WTC11 (cell line): ENCODE data around the gene PASD1. TPM values are rescaled to one million over a fixed set of nuclear protein-coding genes. Genes with fewer than 3 reads are reported as not detected.
"Not testable (repeated sequence)": the region's sequence is repeated elsewhere in the genome, so short reads cannot be mapped to it uniquely, and the experiment has no call there.

Source experiments
- ATAC-seq: fragments of 200-7000 bp; cut with Tn5 transposase; 2 replicates; pipeline ENCODE4 v1.10.0; 2021; ENCODE audit warnings: mild to moderate bottlenecking, moderate library complexity
- CTCF ChIA-PET: fragments of 300-600 bp; sonication (Branson Sonifier 250); formaldehyde crosslinking; loops from one replicate; lab custom pipeline; 2021; ENCODE audit warnings: antibody characterized with exemption; lab: Charles Lee
- POLR2A ChIA-PET: fragments of 350-600 bp; sonication (Branson Sonifier 250); formaldehyde crosslinking; loops from one replicate; lab custom pipeline; 2021; ENCODE audit warnings: antibody characterized with exemption; lab: Charles Lee
- DNase-seq: peaks from one replicate; pipeline ENCODE4 v3.0.0; 2021; ENCODE audit warnings: low spot score
- H3K27ac Mint-ChIP-seq: 2 replicates; pipeline ENCODE4 v1.8.0; 2021; ENCODE audit warnings: mixed read lengths
- H3K27me3 Mint-ChIP-seq: 2 replicates; pipeline ENCODE4 v1.8.0; 2021; ENCODE audit warnings: low read depth, mild to moderate bottlenecking, moderate library complexity, mixed read lengths
- H3K36me3 Mint-ChIP-seq: 2 replicates; pipeline ENCODE4 v1.8.0; 2021; ENCODE audit warnings: mixed read lengths
- H3K4me1 Mint-ChIP-seq: 2 replicates; pipeline ENCODE4 v1.8.0; 2022; ENCODE audit warnings: mixed read lengths
- H3K4me3 Mint-ChIP-seq: 2 replicates; pipeline ENCODE4 v1.8.0; 2021; ENCODE audit warnings: mild to moderate bottlenecking, moderate library complexity, mixed read lengths
- H3K9me3 Mint-ChIP-seq: 2 replicates; pipeline ENCODE4 v1.8.0; 2021; ENCODE audit warnings: mixed read lengths
- ATF1 ChIP-seq: sonication (generic); formaldehyde crosslinking; IDR thresholded peaks from 2 replicates; pipeline ENCODE4 v1.8.1; 2023; ENCODE audit warnings: mild to moderate bottlenecking, moderate library complexity, missing genetic modification reagents
- CDX4 ChIP-seq: fragments of 250-450 bp; sonication (Bioruptor Pico); IDR thresholded peaks from 2 replicates; pipeline ENCODE4 v1.9.0; 2021; ENCODE audit warnings: moderate library complexity, mild to moderate bottlenecking, inconsistent platforms, borderline replicate concordance
- E2F1 ChIP-seq: sonication (generic); formaldehyde crosslinking; IDR thresholded peaks from 2 replicates; pipeline ENCODE4 v1.8.0; 2022; ENCODE audit warnings: mild to moderate bottlenecking, missing genetic modification reagents
- ELF4 ChIP-seq: sonication (generic); formaldehyde crosslinking; IDR thresholded peaks from 2 replicates; pipeline ENCODE4 v1.8.1; 2022; ENCODE audit warnings: low read depth, mild to moderate bottlenecking, moderate library complexity, missing genetic modification reagents
- ETV6 ChIP-seq: sonication (generic); formaldehyde crosslinking; IDR thresholded peaks from 2 replicates; pipeline ENCODE4 v1.8.1; 2022; ENCODE audit warnings: mild to moderate bottlenecking, missing genetic modification reagents
- GTF2I ChIP-seq: fragments of 250-450 bp; sonication (Bioruptor Pico); conservative IDR thresholded peaks from 2 replicates; pipeline ENCODE4 v1.4.0; 2021; ENCODE audit warnings: mild to moderate bottlenecking
- MAX ChIP-seq: sonication (generic); formaldehyde crosslinking; IDR thresholded peaks from 2 replicates; pipeline ENCODE4 v1.8.0; 2022; ENCODE audit warnings: mild to moderate bottlenecking, missing genetic modification reagents
- MLX ChIP-seq: sonication (generic); formaldehyde crosslinking; IDR thresholded peaks from 2 replicates; pipeline ENCODE4 v1.8.1; 2023; ENCODE audit warnings: mild to moderate bottlenecking, missing genetic modification reagents, moderate library complexity
- OVOL2 ChIP-seq: fragments of 250-450 bp; sonication (Bioruptor Pico); IDR thresholded peaks from 2 replicates; pipeline ENCODE4 v1.9.0; 2021; ENCODE audit warnings: mild to moderate bottlenecking, borderline replicate concordance
- RORB ChIP-seq: fragments of 250-450 bp; sonication (Bioruptor Pico); IDR thresholded peaks from 2 replicates; pipeline ENCODE4 v1.9.0; 2021; ENCODE audit warnings: mild to moderate bottlenecking
- SP1 ChIP-seq: sonication (generic); formaldehyde crosslinking; conservative IDR thresholded peaks from 2 replicates; pipeline ENCODE4 v1.8.1; 2022; ENCODE audit warnings: missing genetic modification reagents
- TEAD1 ChIP-seq: sonication (generic); formaldehyde crosslinking; IDR thresholded peaks from 2 replicates; pipeline ENCODE4 v1.8.0; 2022; ENCODE audit warnings: mild to moderate bottlenecking, missing genetic modification reagents
- ZNF263 ChIP-seq: sonication (generic); formaldehyde crosslinking; IDR thresholded peaks from 2 replicates; pipeline ENCODE4 v1.8.1; 2022; ENCODE audit warnings: low read depth, mild to moderate bottlenecking, moderate library complexity, missing genetic modification reagents
- ZNF281 ChIP-seq: sonication (generic); formaldehyde crosslinking; IDR thresholded peaks from 2 replicates; pipeline ENCODE4 v1.8.0; 2023; ENCODE audit warnings: mild to moderate bottlenecking, missing genetic modification reagents
- ZNF416 ChIP-seq: fragments of 250-450 bp; sonication (Bioruptor Pico); IDR thresholded peaks from 2 replicates; pipeline ENCODE4 v1.9.0; 2021; ENCODE audit warnings: mild to moderate bottlenecking, inconsistent platforms
- total RNA-seq: library from RNA; stranded (reverse); gene quantifications from 3 replicates; pipeline ENCODE4 v1.2.3, GENCODE V29; 2021

Gene PASD1
- total RNA-seq, 1 experiment from 2014 or later, result not detected

GRCh38 chrX:151694661-151695582, 131.4 kb downstream of the PASD1 start, which contains the start of gene PRRG3:
Gene PRRG3 (plus strand): TSS chrX:151695458. CDS start chrX:151698815, 3,357 bp downstream.
- no peaks in the 10 kb centered on the region for H3K9me3 Mint-ChIP-seq
- 0 out of 2 replicates have a peak, but pooled peaks cover 2% of the 10 kb centered on the region for H3K36me3 Mint-ChIP-seq
- TF ChIP-seq ZNF281 (CRISPR knock-in tag) (no peak), TEAD1 (CRISPR knock-in tag) (no peak), MAX (CRISPR knock-in tag) (0 out of 2 replicates have a peak, but pooled peaks have one; percentile 20)
- ChIA-PET POLR2A (interaction anchor here (0.9 kb wide), 1 partner anchor 19 kb away, joined by 3 read pairs; no protein-coding TSS in a partner anchor), CTCF (no interaction called here)
- ATAC-seq (peak; percentile 74), DNase-seq (peak; percentile 30)
- H3K4me3 Mint-ChIP-seq, result peak within 1 kb of the TSS; percentile 77
- no peak within 1 kb of the TSS for H3K27ac Mint-ChIP-seq
- H3K27me3 Mint-ChIP-seq, result peaks cover 13% of the 10 kb centered on the region
- peaks cover 14% of the 10 kb centered on the region for H3K4me1 Mint-ChIP-seq

GRCh38 chrX:151695583-151696340, 132.3 kb downstream of the PASD1 start:
- no peak overlapping the region for H3K27ac Mint-ChIP-seq
- H3K4me1 Mint-ChIP-seq, result peaks cover 14% of the 10 kb centered on the region
- no peak for DNase-seq
- POLR2A ChIA-PET, result interaction anchor here (0.9 kb wide), 1 partner anchor 19 kb away, joined by 3 read pairs; no protein-coding TSS in a partner anchor
- no peaks in the 10 kb centered on the region for H3K9me3 Mint-ChIP-seq
- H3K27me3 Mint-ChIP-seq, result peaks cover 13% of the 10 kb centered on the region
- 0 out of 2 replicates have a peak, but pooled peaks cover 3% of the 10 kb centered on the region for H3K36me3 Mint-ChIP-seq
- peak overlapping the region; percentile 77 for H3K4me3 Mint-ChIP-seq
- no peak for ATAC-seq
- 0 out of 2 replicates have a peak, but pooled peaks have one; percentile 12 for TF ChIP-seq MAX (CRISPR knock-in tag)
- TF ChIP-seq ATF1 (CRISPR knock-in tag), result no peak
- CTCF ChIA-PET, result no interaction called here

DNA sequence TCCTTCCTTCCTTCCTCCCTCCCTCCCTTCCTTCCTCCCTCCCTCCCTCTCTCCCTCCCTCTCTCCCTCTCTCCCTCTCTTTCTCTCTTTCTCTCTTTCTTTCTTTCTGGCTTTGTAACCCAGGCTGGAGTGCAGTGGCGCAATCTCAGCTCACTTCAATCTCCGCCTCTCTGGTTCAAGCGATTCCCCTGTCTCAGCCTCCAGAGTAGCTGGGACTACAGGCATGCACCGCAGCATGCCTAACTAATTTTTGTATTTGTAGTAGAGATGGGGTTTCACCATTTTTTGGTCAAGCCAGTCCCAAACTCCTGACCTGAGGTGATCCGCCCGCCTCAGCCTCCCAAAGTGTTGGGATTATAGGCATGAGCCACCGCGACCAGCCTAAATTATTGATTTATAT, 133.6 kb downstream of the PASD1 start:
- H3K36me3 Mint-ChIP-seq, ATAC-seq, POLR2A ChIA-PET, H3K9me3 Mint-ChIP-seq, H3K4me3 Mint-ChIP-seq, CTCF ChIA-PET, H3K27ac Mint-ChIP-seq, DNase-seq: not testable (repeated sequence)
- H3K4me1 Mint-ChIP-seq, result peaks cover 14% of the 10 kb centered on the region
- peaks cover 13% of the 10 kb centered on the region for H3K27me3 Mint-ChIP-seq

DNA sequence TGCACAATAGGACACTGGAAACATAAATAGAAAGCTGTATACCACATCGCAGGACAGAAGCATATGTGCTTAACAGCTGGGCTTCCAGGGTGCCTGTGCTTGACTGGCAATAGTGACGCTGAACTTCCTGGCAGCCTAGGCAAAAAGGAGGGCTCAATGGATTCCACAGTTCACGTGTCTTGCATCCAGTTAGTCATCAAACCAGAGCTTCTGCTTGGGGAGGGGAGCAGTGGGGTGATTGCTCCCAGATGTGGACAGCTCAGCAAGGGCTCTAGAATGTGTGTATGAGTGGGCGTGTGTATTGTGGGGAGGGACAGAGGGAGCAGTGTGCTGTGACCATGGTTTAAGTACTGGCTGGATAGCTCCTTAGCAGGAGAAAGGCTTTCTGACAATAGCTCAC, 134.0 kb downstream of the PASD1 start:
- Mint-ChIP-seq H3K4me1 (peaks cover 14% of the 10 kb centered on the region), H3K4me3 (no peak overlapping the region), H3K36me3 (0 out of 2 replicates have a peak, but pooled peaks cover 3% of the 10 kb centered on the region), H3K27me3 (peaks cover 13% of the 10 kb centered on the region), H3K9me3 (no peaks in the 10 kb centered on the region)
- DNase-seq, result no peak
- POLR2A ChIA-PET, result no interaction called here
- CTCF ChIA-PET, result interaction anchor here (0.6 kb wide), 1 partner anchor 193 kb away, joined by 6 read pairs; no protein-coding TSS in a partner anchor
- TF ChIP-seq E2F1 (CRISPR knock-in tag), result no peak
- TF ChIP-seq, all 79 proteins: peak for 0
- ATAC-seq, result no peak
- no peak overlapping the region for H3K27ac Mint-ChIP-seq

DNA sequence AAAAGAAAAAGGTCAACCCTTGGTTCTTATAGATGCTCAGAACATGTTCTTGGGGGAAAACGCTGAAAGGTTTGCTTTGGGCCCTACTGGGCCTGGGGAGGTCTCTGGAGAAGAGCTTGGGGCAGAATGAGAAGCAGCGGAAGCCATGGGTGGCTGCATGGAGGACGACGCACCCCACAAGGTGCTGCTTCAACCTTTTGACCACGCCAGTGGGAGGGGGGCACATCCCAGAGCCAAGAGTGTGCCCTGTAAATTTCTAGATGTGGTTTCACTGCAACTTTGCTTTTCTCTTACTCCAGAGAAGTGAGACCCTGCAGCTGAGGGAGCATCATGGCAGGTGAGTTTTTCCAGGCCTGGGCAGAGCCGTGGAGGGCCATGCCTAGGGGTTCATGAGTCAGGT, 135.0 kb downstream of the PASD1 start:
- ChIA-PET POLR2A (no interaction called here), CTCF (no interaction called here)
- Mint-ChIP-seq H3K27me3 (peaks cover 10% of the 10 kb centered on the region), H3K4me3 (no peak overlapping the region), H3K27ac (no peak overlapping the region), H3K4me1 (peaks cover 14% of the 10 kb centered on the region), H3K36me3 (0 out of 2 replicates have a peak, but pooled peaks cover 3% of the 10 kb centered on the region), H3K9me3 (no peaks in the 10 kb centered on the region)
- DNase-seq (no peak), ATAC-seq (no peak)
- TF ChIP-seq SP1 (CRISPR knock-in tag) (no peak), GTF2I (no peak), ELF4 (CRISPR knock-in tag) (no peak), MLX (CRISPR knock-in tag) (no peak), OVOL2 (CRISPR knock-in tag) (no peak), RORB (no peak), ZNF263 (no peak), ETV6 (no peak), ZNF416 (no peak), CDX4 (no peak)
